Measurements from ENCODE around the gene PRDM8. TPM values are rescaled to one million over a fixed set of nuclear protein-coding genes. Genes with fewer than 3 reads are reported as not detected.

PRDM8 gene
- total RNA-seq (10 to 100 TPM; 10.2 to 20.0 TPM), total RNA-seq (22.2 to 22.8 reads per million in 2 donors)

- H3K9me3 ChIP-seq (ENCODE audit: control insufficient read depth, low read length, poor library complexity, severe bottlenecking), result no peaks in the 10 kb centered on the region
- peak in 1 of 3 donors; percentile 16 for DNase-seq
- H3K27me3 Mint-ChIP-seq, result peaks cover 10% of the 10 kb centered on the region
- peaks cover 9% of the 10 kb centered on the region for H3K36me3 Mint-ChIP-seq (ENCODE audit: low read depth)
- ATAC-seq, result peak; percentile 54
- peaks cover 32% of the 10 kb centered on the region for H3K4me1 Mint-ChIP-seq
- H3K4me3 Mint-ChIP-seq, result peak within 1 kb of the TSS; percentile 88
- peak within 1 kb of the TSS; percentile 94 for H3K27ac Mint-ChIP-seq
Measured at GRCh38 chr4:80196922-80197573, at the start of gene PRDM8. Gene PRDM8 (plus strand): TSS chr4:80197503. CDS start chr4:80200081, 2,578 bp downstream.

GRCh38 chr4:80150387-80151180 is 46.7 kb upstream of the PRDM8 start:
- ATAC-seq (no peak), DNase-seq (no peak)
- Mint-ChIP-seq H3K27me3 (no peaks in the 10 kb centered on the region), H3K36me3 (ENCODE audit: low read depth) (no peaks in the 10 kb centered on the region), H3K27ac (no peak overlapping the region), H3K4me3 (no peak overlapping the region), H3K4me1 (peaks cover 10% of the 10 kb centered on the region)
- H3K9me3 ChIP-seq (ENCODE audit: control insufficient read depth, low read length, poor library complexity, severe bottlenecking), result no peaks in the 10 kb centered on the region

- no peak overlapping the region for H3K27ac Mint-ChIP-seq
- H3K27me3 Mint-ChIP-seq, result no peaks in the 10 kb centered on the region
- peaks cover 10% of the 10 kb centered on the region for H3K4me1 Mint-ChIP-seq
- H3K36me3 Mint-ChIP-seq (ENCODE audit: low read depth), result peaks cover under 1% of the 10 kb centered on the region
- ATAC-seq, result no peak
- no peaks in the 10 kb centered on the region for H3K9me3 ChIP-seq (ENCODE audit: control insufficient read depth, low read length, poor library complexity, severe bottlenecking)
- H3K4me3 Mint-ChIP-seq, result no peak overlapping the region
- DNase-seq, result no peak
Measured at GRCh38 chr4:80151981-80152380, 45.3 kb upstream of the PRDM8 start.

- H3K9me3 ChIP-seq (ENCODE audit: control insufficient read depth, low read length, poor library complexity, severe bottlenecking), result no peaks in the 10 kb centered on the region
- peak overlapping the region; percentile 81 for H3K27ac Mint-ChIP-seq
- peaks cover 5% of the 10 kb centered on the region for H3K36me3 Mint-ChIP-seq (ENCODE audit: low read depth)
- ATAC-seq (no peak), DNase-seq (no peak)
- H3K27me3 Mint-ChIP-seq, result no peaks in the 10 kb centered on the region
- peak overlapping the region; percentile 56 for H3K4me3 Mint-ChIP-seq
- H3K4me1 Mint-ChIP-seq, result peaks cover 10% of the 10 kb centered on the region
Measured at GRCh38 chr4:80153874-80154544, 43.3 kb upstream of the PRDM8 start.

GRCh38 chr4:80154545-80154933 is 42.8 kb upstream of the PRDM8 start:
- no peaks in the 10 kb centered on the region for H3K27me3 Mint-ChIP-seq
- no peak for DNase-seq
- H3K4me1 Mint-ChIP-seq, result peaks cover 10% of the 10 kb centered on the region
- H3K27ac Mint-ChIP-seq, result peak overlapping the region; percentile 81
- peaks cover 5% of the 10 kb centered on the region for H3K36me3 Mint-ChIP-seq (ENCODE audit: low read depth)
- no peaks in the 10 kb centered on the region for H3K9me3 ChIP-seq (ENCODE audit: control insufficient read depth, low read length, poor library complexity, severe bottlenecking)
- ATAC-seq, result no peak
- H3K4me3 Mint-ChIP-seq, result peak overlapping the region; percentile 56

GRCh38 chr4:80155316-80155982 is 41.9 kb upstream of the PRDM8 start:
- H3K36me3 Mint-ChIP-seq (ENCODE audit: low read depth), result peaks cover 5% of the 10 kb centered on the region
- peaks cover 10% of the 10 kb centered on the region for H3K4me1 Mint-ChIP-seq
- H3K4me3 Mint-ChIP-seq, result no peak overlapping the region
- H3K27me3 Mint-ChIP-seq, result no peaks in the 10 kb centered on the region
- ATAC-seq, result no peak
- H3K9me3 ChIP-seq (ENCODE audit: control insufficient read depth, low read length, poor library complexity, severe bottlenecking), result no peaks in the 10 kb centered on the region
- DNase-seq, result no peak
- peak overlapping the region; percentile 81 for H3K27ac Mint-ChIP-seq

GRCh38 chr4:80156410-80156809 is 40.9 kb upstream of the PRDM8 start:
- Mint-ChIP-seq H3K27ac (no peak overlapping the region), H3K27me3 (no peaks in the 10 kb centered on the region), H3K4me3 (no peak overlapping the region), H3K36me3 (ENCODE audit: low read depth) (peaks cover 5% of the 10 kb centered on the region), H3K4me1 (peaks cover 8% of the 10 kb centered on the region)
- H3K9me3 ChIP-seq (ENCODE audit: control insufficient read depth, low read length, poor library complexity, severe bottlenecking), result no peaks in the 10 kb centered on the region
- ATAC-seq, result no peak
- DNase-seq, result no peak

- no peak overlapping the region for H3K27ac Mint-ChIP-seq
- DNase-seq (no peak), ATAC-seq (no peak)
- no peak overlapping the region for H3K4me3 Mint-ChIP-seq
- H3K4me1 Mint-ChIP-seq, result peaks cover 6% of the 10 kb centered on the region
- no peaks in the 10 kb centered on the region for H3K27me3 Mint-ChIP-seq
- H3K9me3 ChIP-seq (ENCODE audit: control insufficient read depth, low read length, poor library complexity, severe bottlenecking), result no peaks in the 10 kb centered on the region
- peaks cover 7% of the 10 kb centered on the region for H3K36me3 Mint-ChIP-seq (ENCODE audit: low read depth)
Measured at GRCh38 chr4:80161413-80162058, 35.8 kb upstream of the PRDM8 start.

- Mint-ChIP-seq H3K4me3 (no peak overlapping the region), H3K4me1 (peaks cover 6% of the 10 kb centered on the region), H3K36me3 (ENCODE audit: low read depth) (peaks cover 2% of the 10 kb centered on the region), H3K27me3 (no peaks in the 10 kb centered on the region), H3K27ac (no peak overlapping the region)
- no peaks in the 10 kb centered on the region for H3K9me3 ChIP-seq (ENCODE audit: control insufficient read depth, low read length, poor library complexity, severe bottlenecking)
- DNase-seq (no peak), ATAC-seq (no peak)
Measured at GRCh38 chr4:80162418-80162817, 34.9 kb upstream of the PRDM8 start.

GRCh38 chr4:80165855-80166254 is 31.4 kb upstream of the PRDM8 start:
- ATAC-seq, result no peak
- Mint-ChIP-seq H3K36me3 (ENCODE audit: low read depth) (peaks cover 4% of the 10 kb centered on the region), H3K27me3 (no peaks in the 10 kb centered on the region), H3K27ac (no peak overlapping the region), H3K4me1 (peaks cover 12% of the 10 kb centered on the region), H3K4me3 (no peak overlapping the region)
- no peak for DNase-seq
- H3K9me3 ChIP-seq (ENCODE audit: control insufficient read depth, low read length, poor library complexity, severe bottlenecking), result no peaks in the 10 kb centered on the region

- H3K4me3 Mint-ChIP-seq, result peak overlapping the region; percentile 71
- H3K27ac Mint-ChIP-seq, result peak overlapping the region; percentile 98
- peaks cover 2% of the 10 kb centered on the region for H3K36me3 Mint-ChIP-seq (ENCODE audit: low read depth)
- no peaks in the 10 kb centered on the region for H3K9me3 ChIP-seq (ENCODE audit: control insufficient read depth, low read length, poor library complexity, severe bottlenecking)
- H3K4me1 Mint-ChIP-seq, result peaks cover 41% of the 10 kb centered on the region
- no peak for ATAC-seq
- H3K27me3 Mint-ChIP-seq, result no peaks in the 10 kb centered on the region
- no peak for DNase-seq
Measured at GRCh38 chr4:80171251-80171650, 26.1 kb upstream of the PRDM8 start.

GRCh38 chr4:80171656-80172055 is 25.6 kb upstream of the PRDM8 start:
- Mint-ChIP-seq H3K36me3 (ENCODE audit: low read depth) (peaks cover 2% of the 10 kb centered on the region), H3K4me1 (peaks cover 41% of the 10 kb centered on the region), H3K27me3 (no peaks in the 10 kb centered on the region), H3K27ac (peak overlapping the region; percentile 98), H3K4me3 (peak overlapping the region; percentile 71)
- DNase-seq (no peak), ATAC-seq (no peak)
- H3K9me3 ChIP-seq (ENCODE audit: control insufficient read depth, low read length, poor library complexity, severe bottlenecking), result no peaks in the 10 kb centered on the region

All from T-helper 17 cell (primary cell).